Right lobe of liver (tissue), 4 donors: ENCODE data around the gene CELF2.

Experiments used
- CTCF ChIP-seq, 4 donors: fragments of 200-600 bp in 3 of 4; fragments of 450-650 bp in 1 of 4; IDR thresholded peaks; one replicate each; pipeline versions ENCODE4 v1.5.1 to v1.8.0; 2016 to 2022; ENCODE audit warnings: antibody characterized with exemption in 4 of 4, mild to moderate bottlenecking in 2 of 4
- POLR2A ChIP-seq: fragments of 450-650 bp; IDR thresholded peaks from one replicate; pipeline ENCODE4 v1.6.1; 2017; ENCODE audit warnings: antibody characterized with exemption, mild to moderate bottlenecking
- donor health status: DM: no; HTN: no; CAD: no.
- donor health status: DM: no; HTN: no; CAD: no.
- donor health status: DM: no; HTN: yes; CAD: no.

GRCh38 chr10:11019724-11020547 is 2.3 kb downstream of the CELF2 start:
- TF ChIP-seq CTCF (IDR thresholded peaks at IDR 0.05) (no peak), POLR2A (no peak)
